A549 (cell line): ENCODE measurements around the gene PSME3. TPM values are rescaled to one million over a fixed set of nuclear protein-coding genes. Genes with fewer than 3 reads are reported as not detected.
A peak's percentile ranks its signal among the peaks of the same experiment; 100 is the strongest.

Experiments used
- ATAC-seq, 2 experiments: fragments of 200-7000 bp in 1 of 2; fragments of >200 bp in 1 of 2; cut with Nextera tagmentation in 1 of 2; cut with Tn5 transposase in 1 of 2; 3 replicates each; pipeline versions ENCODE4 v1.8.0 to v1.9.1; 2018 to 2020; ENCODE audit warnings: mild to moderate bottlenecking in 1 of 2, moderate library complexity in 1 of 2
- CTCF ChIA-PET: fragments of 300-600 bp; sonication (Branson Sonifier 250); formaldehyde crosslinking; extraction: SDS; loops from one replicate; lab custom pipeline; 2021; ENCODE audit warnings: antibody characterized with exemption, inconsistent platforms; lab: Yijun Ruan, JAX
- POLR2A ChIA-PET: fragments of 350-600 bp; formaldehyde crosslinking; extraction: SDS; loops from one replicate; lab custom pipeline; 2021; ENCODE audit warnings: antibody characterized with exemption, inconsistent platforms; lab: Yijun Ruan, JAX
- DNase-seq, 2 experiments: peaks; one replicate each; pipeline versions ENCODE4 v3.0.0 to v3.0.0-alpha.2; 2011 to 2016; ENCODE audit warnings: low read depth in 1 of 2, low spot score in 1 of 2
- FAIRE-seq: peaks from 2 replicates; lab custom pipeline; 2011; peaks lifted over from hg19 to GRCh38; lab: Jason Lieb, UNC
- H3K27ac ChIP-seq, 2 experiments: fragments of >200 bp; sonication (Bioruptor Twin); formaldehyde crosslinking; 3 replicates each; pipeline ENCODE4 v1.5.1; 2016 to 2017
- H3K4me1 ChIP-seq: fragments of >200 bp; sonication (Bioruptor Twin); formaldehyde crosslinking; 3 replicates; pipeline ENCODE4 v1.6.1; 2016
- H3K4me2 ChIP-seq: fragments of >200 bp; sonication (Bioruptor Twin); formaldehyde crosslinking; 3 replicates; pipeline ENCODE4 v1.6.1; 2016
- H3K4me3 ChIP-seq: fragments of >200 bp; sonication (Bioruptor Twin); formaldehyde crosslinking; 3 replicates; pipeline ENCODE4 v1.5.1; 2016
- H3K9me3 ChIP-seq: fragments of >200 bp; sonication (Bioruptor Twin); formaldehyde crosslinking; 3 replicates; pipeline ENCODE4 v1.6.1; 2016
- BHLHE40 ChIP-seq: IDR thresholded peaks from 2 replicates; pipeline ENCODE4 v1.6.1; 2012; ENCODE audit warnings: low read depth, low read length, inconsistent platforms
- CEBPB ChIP-seq, 2 experiments: fragments of >200 bp in 1 of 2; sonication (Bioruptor Twin) in 1 of 2; formaldehyde crosslinking in 1 of 2; IDR thresholded peaks; 2 replicates each; pipeline ENCODE4 v1.6.1; 2012 to 2016
- CHD2 ChIP-seq: fragments of 150-350 bp; IDR thresholded peaks from 2 replicates; pipeline ENCODE4 v1.6.1; 2014; ENCODE audit warnings: low read length; ENCODE audit not compliant: partially characterized antibody
- CHD4 ChIP-seq: fragments of 200-600 bp; sonication (generic); IDR thresholded peaks from 2 replicates; pipeline ENCODE4 v1.6.1; 2016; ENCODE audit warnings: antibody characterized with exemption, mild to moderate bottlenecking, borderline replicate concordance
- EHF ChIP-seq: fragments of 250-450 bp; sonication (Bioruptor Pico); IDR thresholded peaks from 2 replicates; pipeline ENCODE4 v1.5.0; 2020; ENCODE audit warnings: mild to moderate bottlenecking
- EHMT2 ChIP-seq: fragments of 200-600 bp; sonication (generic); IDR thresholded peaks from 2 replicates; pipeline ENCODE4 v1.6.1; 2016; ENCODE audit warnings: antibody characterized with exemption, low read depth, mild to moderate bottlenecking, moderate library complexity
- EP300 ChIP-seq, 2 experiments: fragments of >200 bp; sonication (Bioruptor Twin); formaldehyde crosslinking; IDR thresholded peaks; 2 replicates in 1 of 2; 3 replicates in 1 of 2; pipeline ENCODE4 v1.6.1; 2016 to 2017
- ESRRA ChIP-seq: fragments of 150-350 bp; IDR thresholded peaks from 2 replicates; pipeline ENCODE4 v1.6.1; 2014; ENCODE audit warnings: mild to moderate bottlenecking, low read length, borderline replicate concordance
- GATA3 ChIP-seq: IDR thresholded peaks from 2 replicates; pipeline ENCODE4 v1.6.1; 2012; ENCODE audit warnings: borderline replicate concordance
- HDAC2 ChIP-seq: fragments of 200-600 bp; sonication (generic); IDR thresholded peaks from 2 replicates; pipeline ENCODE4 v1.6.1; 2016
- HEYL ChIP-seq: fragments of 250-450 bp; sonication (Bioruptor Pico); IDR thresholded peaks from 2 replicates; pipeline ENCODE4 v1.8.0; 2021; ENCODE audit warnings: mild to moderate bottlenecking, moderate library complexity
- HOXB13 ChIP-seq: fragments of 250-450 bp; sonication (Bioruptor Pico); IDR thresholded peaks from 2 replicates; pipeline ENCODE4 v1.5.0; 2020; ENCODE audit warnings: low read depth, mild to moderate bottlenecking, moderate library complexity
- HOXB5 ChIP-seq: fragments of 250-450 bp; sonication (Bioruptor Pico); IDR thresholded peaks from 2 replicates; pipeline ENCODE4 v1.5.0; 2020; ENCODE audit warnings: mild to moderate bottlenecking, moderate library complexity
- JUNB ChIP-seq: fragments of >200 bp; sonication (Bioruptor Twin); formaldehyde crosslinking; IDR thresholded peaks from 2 replicates; pipeline ENCODE4 v1.6.1; 2016
- KDM1A ChIP-seq: fragments of 200-600 bp; sonication (generic); IDR thresholded peaks from 2 replicates; pipeline ENCODE4 v1.6.1; 2016; ENCODE audit warnings: low read depth, mild to moderate bottlenecking
- MAFK ChIP-seq: fragments of 450-650 bp; IDR thresholded peaks from 2 replicates; pipeline ENCODE4 v1.6.1; 2014; ENCODE audit not compliant: partially characterized antibody
- MAZ ChIP-seq: fragments of 150-350 bp; IDR thresholded peaks from 2 replicates; pipeline ENCODE4 v1.6.1; 2014; ENCODE audit warnings: antibody characterized with exemption, low read depth, low read length, borderline replicate concordance
- NFE2L2 ChIP-seq: fragments of 150-350 bp; conservative IDR thresholded peaks from 2 replicates; pipeline ENCODE4 v1.6.1; 2014; ENCODE audit warnings: low read length
- NPAS2 ChIP-seq: fragments of 250-450 bp; sonication (Bioruptor Pico); IDR thresholded peaks from 2 replicates; pipeline ENCODE4 v1.8.0; 2022; ENCODE audit warnings: mild to moderate bottlenecking, moderate library complexity, borderline replicate concordance
- NR3C1 ChIP-seq: fragments of >200 bp; sonication (Bioruptor Twin); formaldehyde crosslinking; IDR thresholded peaks from 3 replicates; pipeline ENCODE4 v1.6.1; 2017
- RAD21 ChIP-seq, 2 experiments: fragments of >200 bp in 1 of 2; sonication (Bioruptor Twin) in 1 of 2; formaldehyde crosslinking in 1 of 2; IDR thresholded peaks in 1 of 2; conservative IDR thresholded peaks in 1 of 2; 2 replicates in 1 of 2; 3 replicates in 1 of 2; pipeline ENCODE4 v1.6.1; 2012 to 2018; ENCODE audit warnings: inconsistent platforms in 1 of 2
- RCOR1 ChIP-seq: fragments of 150-350 bp; IDR thresholded peaks from 2 replicates; pipeline ENCODE4 v1.6.1; 2014; ENCODE audit warnings: antibody characterized with exemption, low read length, low read depth
- RFX5 ChIP-seq: fragments of 450-650 bp; IDR thresholded peaks from 2 replicates; pipeline ENCODE4 v1.7.1; 2014; ENCODE audit warnings: antibody characterized with exemption, mild to moderate bottlenecking, moderate library complexity
- TFCP2L1 ChIP-seq: fragments of 250-450 bp; sonication (Bioruptor Pico); IDR thresholded peaks from 2 replicates; pipeline ENCODE4 v1.5.0; 2021; ENCODE audit warnings: mild to moderate bottlenecking
- ZFP36 ChIP-seq: fragments of 450-650 bp; IDR thresholded peaks from 2 replicates; pipeline ENCODE4 v1.6.1; 2014; ENCODE audit warnings: borderline replicate concordance; ENCODE audit not compliant: partially characterized antibody
- ZNF302 ChIP-seq: fragments of 250-450 bp; sonication (Bioruptor Pico); IDR thresholded peaks from 2 replicates; pipeline ENCODE4 v1.9.0; 2021; ENCODE audit warnings: inconsistent platforms, mild to moderate bottlenecking, moderate library complexity
- ZSCAN20 ChIP-seq: fragments of 250-450 bp; sonication (Bioruptor Pico); IDR thresholded peaks from 2 replicates; pipeline ENCODE4 v1.8.0; 2022; ENCODE audit warnings: mild to moderate bottlenecking, moderate library complexity
- WGBS: methylation state at CpG from one replicate; pipeline ENCODE4 v1.1.6; 2017; ENCODE audit errors: missing lambda C conversion rate; 5-methylcytosine and 5-hydroxymethylcytosine counted together
- polyA plus RNA-seq, 4 experiments: library from polyadenylated mRNA; depleted of rRNA in 3 of 4; stranded (reverse); fragments of >200 nt; fragmentation: RNase III in 1 of 4; extraction: RNeasy Plus Mini Kit Qiagen cat#74134 plus additional on column Dnase treatment in 1 of 4; gene quantifications; 2 replicates in 3 of 4; 3 replicates in 1 of 4; pipeline ENCODE4 v1.2.3, GENCODE V29; 2011 to 2017
- TF ChIP-seq, protein P1 (sequence below): fragments of 250-450 bp; sonication (Bioruptor Pico); IDR thresholded peaks from 2 replicates; pipeline ENCODE4 v1.5.0; 2021; ENCODE audit warnings: mild to moderate bottlenecking, moderate library complexity, borderline replicate concordance
- TF ChIP-seq, protein P2 (sequence below): IDR thresholded peaks from 2 replicates; pipeline ENCODE4 v1.6.1; 2012
- TF ChIP-seq, protein P3 (sequence below): fragments of >200 bp; sonication (Bioruptor Twin); formaldehyde crosslinking; IDR thresholded peaks from 2 replicates; pipeline ENCODE4 v1.6.1; 2016
- TF ChIP-seq, protein P4 (sequence below): IDR thresholded peaks from 2 replicates; pipeline ENCODE4 v1.6.1; 2012; ENCODE audit warnings: low read depth, borderline replicate concordance

PSME3 gene
- polyA plus RNA-seq, 2 of the 4 experiments (the other 2 are of a cell fraction), result 223 to 257 TPM

DNA sequence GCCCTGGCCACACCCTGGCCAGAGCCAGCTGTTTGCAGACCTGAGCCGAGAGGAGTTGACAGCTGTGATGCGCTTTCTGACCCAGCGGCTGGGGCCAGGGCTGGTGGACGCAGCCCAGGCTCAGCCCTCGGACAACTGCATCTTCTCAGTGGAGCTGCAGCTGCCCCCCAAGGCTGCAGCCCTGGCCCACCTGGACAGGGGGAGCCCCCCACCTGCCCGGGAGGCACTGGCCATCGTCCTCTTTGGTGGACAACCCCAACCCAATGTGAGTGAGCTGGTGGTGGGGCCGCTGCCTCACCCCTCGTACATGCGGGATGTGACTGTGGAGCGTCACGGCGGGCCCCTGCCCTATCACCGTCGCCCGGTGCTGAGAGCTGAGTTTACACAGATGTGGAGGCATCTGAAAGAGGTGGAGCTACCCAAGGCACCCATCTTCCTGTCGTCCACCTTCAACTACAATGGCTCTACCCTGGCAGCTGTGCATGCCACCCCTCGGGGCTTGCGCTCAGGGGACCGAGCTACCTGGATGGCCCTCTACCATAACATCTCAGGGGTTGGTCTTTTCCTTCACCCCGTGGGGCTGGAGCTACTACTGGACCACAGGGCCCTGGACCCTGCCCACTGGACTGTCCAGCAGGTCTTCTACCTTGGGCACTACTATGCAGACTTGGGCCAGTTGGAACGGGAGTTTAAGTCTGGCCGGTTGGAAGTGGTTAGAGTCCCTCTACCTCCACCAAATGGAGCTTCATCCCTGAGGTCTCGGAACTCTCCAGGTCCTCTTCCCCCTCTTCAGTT lies 11.8 kb downstream of the PSME3 start (continued):
- TF ChIP-seq, protein P1, sequence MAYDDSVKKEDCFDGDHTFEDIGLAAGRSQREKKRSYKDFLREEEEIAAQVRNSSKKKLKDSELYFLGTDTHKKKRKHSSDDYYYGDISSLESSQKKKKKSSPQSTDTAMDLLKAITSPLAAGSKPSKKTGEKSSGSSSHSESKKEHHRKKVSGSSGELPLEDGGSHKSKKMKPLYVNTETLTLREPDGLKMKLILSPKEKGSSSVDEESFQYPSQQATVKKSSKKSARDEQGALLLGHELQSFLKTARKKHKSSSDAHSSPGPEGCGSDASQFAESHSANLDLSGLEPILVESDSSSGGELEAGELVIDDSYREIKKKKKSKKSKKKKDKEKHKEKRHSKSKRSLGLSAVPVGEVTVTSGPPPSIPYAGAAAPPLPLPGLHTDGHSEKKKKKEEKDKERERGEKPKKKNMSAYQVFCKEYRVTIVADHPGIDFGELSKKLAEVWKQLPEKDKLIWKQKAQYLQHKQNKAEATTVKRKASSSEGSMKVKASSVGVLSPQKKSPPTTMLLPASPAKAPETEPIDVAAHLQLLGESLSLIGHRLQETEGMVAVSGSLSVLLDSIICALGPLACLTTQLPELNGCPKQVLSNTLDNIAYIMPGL (CRISPR knock-in tag), result no peak
- TF ChIP-seq BHLHE40 (no peak), TFCP2L1 (no peak)

DNA sequence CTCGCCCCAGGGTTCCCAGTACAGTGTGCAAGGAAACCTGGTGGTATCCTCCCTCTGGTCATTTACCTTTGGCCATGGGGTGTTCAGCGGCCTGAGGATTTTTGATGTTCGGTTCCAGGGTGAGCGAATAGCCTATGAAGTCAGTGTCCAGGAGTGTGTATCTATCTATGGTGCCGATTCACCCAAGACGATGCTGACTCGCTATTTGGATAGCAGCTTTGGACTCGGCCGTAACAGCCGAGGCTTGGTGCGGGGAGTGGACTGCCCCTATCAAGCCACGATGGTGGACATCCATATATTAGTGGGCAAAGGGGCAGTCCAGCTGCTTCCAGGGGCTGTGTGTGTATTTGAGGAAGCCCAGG lies 12.3 kb downstream of the PSME3 start:
- H3K27ac ChIP-seq, result no peak overlapping the region
- H3K4me2 ChIP-seq, result no peak overlapping the region
- DNase-seq, result no peak
- no peak overlapping the region for H3K4me3 ChIP-seq
- H3K9me3 ChIP-seq, result no peaks in the 10 kb centered on the region
- 91% methylated on average over 12 of the region's 12 CpGs for WGBS
- CTCF ChIA-PET, result interaction anchor here (0.9 to 20.4 kb wide), 16 partner anchors 8 to 271 kb away, joined by 3 to 372 read pairs (median 24); partner anchors contain the start of genes BECN1, PSME3 and RPL27
- FAIRE-seq, result no peak
- ATAC-seq, result no peak
- POLR2A ChIA-PET, result interaction anchor here (0.7 to 1.0 kb wide), 2 partner anchors 21 to 177 kb away, joined by 3 to 12 read pairs; partner anchors contain the start of genes BECN1 and VAT1
- H3K4me1 ChIP-seq, result no peaks in the 10 kb centered on the region
- no peak for TF ChIP-seq TFCP2L1
- no peak for TF ChIP-seq NFE2L2
- TF ChIP-seq HDAC2, result no peak
- TF ChIP-seq GATA3, result no peak
- no peak for TF ChIP-seq MAFK
- no peak for TF ChIP-seq ZNF302 (CRISPR knock-in tag)
- TF ChIP-seq EHF (CRISPR knock-in tag), result no peak
- no peak for TF ChIP-seq CHD4
- no peak for TF ChIP-seq HOXB13 (CRISPR knock-in tag)
- no peak for TF ChIP-seq EP300 (IDR thresholded peaks at IDR 0.05)
- TF ChIP-seq HOXB5 (CRISPR knock-in tag), result no peak
- no peak for TF ChIP-seq NPAS2 (CRISPR knock-in tag)
- TF ChIP-seq RCOR1, result no peak
- TF ChIP-seq EHMT2, result no peak
- no peak for TF ChIP-seq JUNB
- no peak for TF ChIP-seq RAD21 (conservative IDR thresholded peaks at IDR 0.05 in 1 of 2, IDR thresholded peaks at IDR 0.05 in 1 of 2)
- no peak for TF ChIP-seq KDM1A
- TF ChIP-seq ZSCAN20, result no peak
- TF ChIP-seq CEBPB (IDR thresholded peaks at IDR 0.05), result no peak
- TF ChIP-seq, protein P2, sequence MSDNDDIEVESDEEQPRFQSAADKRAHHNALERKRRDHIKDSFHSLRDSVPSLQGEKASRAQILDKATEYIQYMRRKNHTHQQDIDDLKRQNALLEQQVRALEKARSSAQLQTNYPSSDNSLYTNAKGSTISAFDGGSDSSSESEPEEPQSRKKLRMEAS, result no peak
- TF ChIP-seq, all 56 proteins: peak for 0

DNA sequence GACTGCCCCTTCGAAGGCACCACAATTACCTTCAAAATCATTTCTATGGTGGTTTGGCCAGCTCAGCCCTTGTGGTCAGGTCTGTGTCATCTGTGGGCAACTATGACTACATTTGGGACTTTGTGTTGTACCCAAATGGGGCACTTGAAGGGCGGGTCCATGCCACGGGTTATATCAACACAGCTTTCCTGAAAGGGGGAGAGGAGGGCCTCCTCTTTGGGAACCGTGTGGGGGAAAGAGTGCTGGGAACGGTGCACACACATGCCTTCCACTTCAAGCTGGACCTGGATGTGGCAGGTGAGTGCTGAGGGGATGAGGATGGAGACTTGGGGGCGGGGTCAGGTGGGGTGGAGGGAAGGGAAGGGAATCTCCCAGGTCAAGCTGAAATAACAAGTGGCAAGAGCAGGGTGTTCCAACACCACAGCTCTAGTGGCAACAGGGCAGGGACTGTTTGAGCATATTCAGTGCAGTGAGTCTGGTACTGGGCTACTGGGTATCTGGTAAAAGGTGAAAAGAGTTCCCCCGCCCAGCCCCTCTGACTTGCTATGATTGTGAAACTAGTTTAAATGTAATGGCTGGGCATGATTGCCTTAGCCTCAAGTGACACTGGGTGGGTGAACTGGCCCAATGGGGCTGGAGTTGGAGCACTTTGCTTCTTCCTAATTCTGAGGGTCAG lies 12.9 kb downstream of the PSME3 start:
- POLR2A ChIA-PET, result interaction anchor here (0.7 to 1.0 kb wide), 2 partner anchors 22 to 176 kb away, joined by 3 to 12 read pairs; partner anchors contain the start of genes BECN1 and VAT1
- TF ChIP-seq HEYL (CRISPR knock-in tag), result no peak
- TF ChIP-seq ESRRA, result no peak
- TF ChIP-seq MAZ, result no peak
- TF ChIP-seq CEBPB (IDR thresholded peaks at IDR 0.05), result no peak
- TF ChIP-seq, protein P3, sequence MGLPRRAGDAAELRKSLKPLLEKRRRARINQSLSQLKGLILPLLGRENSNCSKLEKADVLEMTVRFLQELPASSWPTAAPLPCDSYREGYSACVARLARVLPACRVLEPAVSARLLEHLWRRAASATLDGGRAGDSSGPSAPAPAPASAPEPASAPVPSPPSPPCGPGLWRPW, result no peak
- TF ChIP-seq RAD21 (conservative IDR thresholded peaks at IDR 0.05 in 1 of 2, IDR thresholded peaks at IDR 0.05 in 1 of 2), result no peak
- TF ChIP-seq RFX5, result no peak
- no peak for TF ChIP-seq ZFP36
- TF ChIP-seq CHD2, result no peak
- TF ChIP-seq, protein P4, sequence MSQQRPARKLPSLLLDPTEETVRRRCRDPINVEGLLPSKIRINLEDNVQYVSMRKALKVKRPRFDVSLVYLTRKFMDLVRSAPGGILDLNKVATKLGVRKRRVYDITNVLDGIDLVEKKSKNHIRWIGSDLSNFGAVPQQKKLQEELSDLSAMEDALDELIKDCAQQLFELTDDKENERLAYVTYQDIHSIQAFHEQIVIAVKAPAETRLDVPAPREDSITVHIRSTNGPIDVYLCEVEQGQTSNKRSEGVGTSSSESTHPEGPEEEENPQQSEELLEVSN, result no peak
- TF ChIP-seq NR3C1, result no peak

More for the DNA sequence above, 12.9 kb downstream of the PSME3 start:
- Histone ChIP-seq H3K4me2 (no peak overlapping the region), H3K27ac (0 out of 6 replicates have a peak overlapping the region, but pooled peaks of 1 of the 2 experiments have one; percentile 2), H3K4me3 (no peak overlapping the region), H3K9me3 (no peaks in the 10 kb centered on the region), H3K4me1 (no peaks in the 10 kb centered on the region)
- DNase-seq (no peak), ATAC-seq (no peak), FAIRE-seq (no peak)
- WGBS, result 91% methylated on average over 6 of the region's 7 CpGs
- CTCF ChIA-PET, result interaction anchor here (0.9 to 20.4 kb wide), 13 partner anchors 8 to 151 kb away, joined by 3 to 372 read pairs (median 33); partner anchors contain the start of genes BECN1, PSME3 and RPL27
